Measurements from ENCODE around the gene PLB1. TPM values are rescaled to one million over a fixed set of nuclear protein-coding genes. Genes with fewer than 3 reads are reported as not detected.

Gene PLB1
- total RNA-seq, 1 experiment from 2014 or later, result 0.91 TPM

- Mint-ChIP-seq H3K27me3 (ENCODE audit: insufficient read depth, unreplicated experiment) (no peaks in the 10 kb centered on the region), H3K4me3 (ENCODE audit: unreplicated experiment) (no peak overlapping the region), H3K36me3 (ENCODE audit: insufficient read depth, unreplicated experiment) (no peaks in the 10 kb centered on the region), H3K27ac (ENCODE audit: low read depth, unreplicated experiment) (no peak overlapping the region), H3K4me1 (ENCODE audit: insufficient read depth, unreplicated experiment) (peaks cover 8% of the 10 kb centered on the region), H3K9me3 (ENCODE audit: unreplicated experiment) (no peaks in the 10 kb centered on the region)
- no TSS peak for BruUV-seq (replicated peaks)
- intact Hi-C loops (cut with micrococcal nuclease), result no loop called here
- no peak for DNase-seq (ENCODE audit: unreplicated experiment)
- CTCF ChIA-PET, result no interaction called here
- POLR2A ChIA-PET, result no interaction called here
- TF ChIP-seq, protein P1, sequence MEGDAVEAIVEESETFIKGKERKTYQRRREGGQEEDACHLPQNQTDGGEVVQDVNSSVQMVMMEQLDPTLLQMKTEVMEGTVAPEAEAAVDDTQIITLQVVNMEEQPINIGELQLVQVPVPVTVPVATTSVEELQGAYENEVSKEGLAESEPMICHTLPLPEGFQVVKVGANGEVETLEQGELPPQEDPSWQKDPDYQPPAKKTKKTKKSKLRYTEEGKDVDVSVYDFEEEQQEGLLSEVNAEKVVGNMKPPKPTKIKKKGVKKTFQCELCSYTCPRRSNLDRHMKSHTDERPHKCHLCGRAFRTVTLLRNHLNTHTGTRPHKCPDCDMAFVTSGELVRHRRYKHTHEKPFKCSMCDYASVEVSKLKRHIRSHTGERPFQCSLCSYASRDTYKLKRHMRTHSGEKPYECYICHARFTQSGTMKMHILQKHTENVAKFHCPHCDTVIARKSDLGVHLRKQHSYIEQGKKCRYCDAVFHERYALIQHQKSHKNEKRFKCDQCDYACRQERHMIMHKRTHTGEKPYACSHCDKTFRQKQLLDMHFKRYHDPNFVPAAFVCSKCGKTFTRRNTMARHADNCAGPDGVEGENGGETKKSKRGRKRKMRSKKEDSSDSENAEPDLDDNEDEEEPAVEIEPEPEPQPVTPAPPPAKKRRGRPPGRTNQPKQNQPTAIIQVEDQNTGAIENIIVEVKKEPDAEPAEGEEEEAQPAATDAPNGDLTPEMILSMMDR (IDR thresholded peaks at IDR 0.05; ENCODE audit: unreplicated experiment), result no peak
Observed at GRCh38 chr2:28626891-28627421, 131.1 kb downstream of the PLB1 start.

DNA sequence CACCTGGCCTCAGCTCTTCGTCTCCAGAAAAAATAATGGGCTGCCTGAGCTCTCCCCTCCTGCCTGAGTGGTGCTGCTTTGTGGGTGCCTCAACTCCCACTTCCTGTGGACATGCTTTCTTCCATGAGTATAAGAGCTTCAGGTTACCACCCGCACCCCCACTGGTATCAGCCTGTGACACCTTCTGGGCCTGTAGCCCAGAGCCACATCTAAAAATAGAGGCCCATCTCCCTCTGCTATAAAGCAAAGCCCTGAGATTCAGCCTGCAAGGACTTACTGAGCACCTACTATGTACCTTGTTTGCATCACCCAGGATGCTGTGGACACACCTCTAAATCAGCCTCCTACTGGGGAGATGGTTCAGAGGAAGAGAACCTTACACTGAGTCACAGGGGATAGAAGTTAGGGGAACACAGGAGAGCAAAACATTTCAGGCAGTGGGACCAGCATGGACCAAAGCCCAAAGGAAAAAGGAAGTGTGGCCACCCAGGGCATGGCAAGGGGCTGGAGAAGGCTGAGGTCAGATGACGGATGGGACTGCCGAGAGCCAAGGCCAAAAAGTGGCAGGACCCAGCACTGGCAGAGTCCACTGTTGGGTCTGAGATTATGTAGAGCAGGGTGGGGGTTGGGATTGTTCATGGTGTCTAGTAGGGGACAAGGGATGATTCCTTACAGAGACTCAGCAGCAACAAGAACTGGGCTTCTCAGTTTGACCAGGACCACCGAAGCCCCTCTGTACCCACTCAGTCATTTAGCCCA is 132.0 kb downstream of the PLB1 start:
- intact Hi-C loops (cut with micrococcal nuclease), result no loop called here
- TF ChIP-seq, protein P1 (IDR thresholded peaks at IDR 0.05; ENCODE audit: unreplicated experiment), result no peak
- Mint-ChIP-seq H3K9me3 (ENCODE audit: unreplicated experiment) (no peaks in the 10 kb centered on the region), H3K27me3 (ENCODE audit: insufficient read depth, unreplicated experiment) (no peaks in the 10 kb centered on the region), H3K27ac (ENCODE audit: low read depth, unreplicated experiment) (no peak overlapping the region), H3K36me3 (ENCODE audit: insufficient read depth, unreplicated experiment) (no peaks in the 10 kb centered on the region), H3K4me1 (ENCODE audit: insufficient read depth, unreplicated experiment) (peaks cover 7% of the 10 kb centered on the region), H3K4me3 (ENCODE audit: unreplicated experiment) (no peak overlapping the region)
- no TSS peak for BruUV-seq (replicated peaks)
- CTCF ChIA-PET, result no interaction called here
- DNase-seq (ENCODE audit: unreplicated experiment), result no peak
- POLR2A ChIA-PET, result no interaction called here

- H3K4me1 Mint-ChIP-seq (ENCODE audit: insufficient read depth, unreplicated experiment), result peaks cover 7% of the 10 kb centered on the region
- no TSS peak for BruUV-seq (replicated peaks)
Observed at GRCh38 chr2:28628506-28628905, 132.6 kb downstream of the PLB1 start.

GRCh38 chr2:28628987-28629386 is 133.1 kb downstream of the PLB1 start:
- no TSS peak for BruUV-seq (replicated peaks)
- H3K9me3 Mint-ChIP-seq (ENCODE audit: unreplicated experiment), result no peaks in the 10 kb centered on the region
- peaks cover 12% of the 10 kb centered on the region for H3K4me1 Mint-ChIP-seq (ENCODE audit: insufficient read depth, unreplicated experiment)
- H3K36me3 Mint-ChIP-seq (ENCODE audit: insufficient read depth, unreplicated experiment), result no peaks in the 10 kb centered on the region
- H3K27me3 Mint-ChIP-seq (ENCODE audit: insufficient read depth, unreplicated experiment), result no peaks in the 10 kb centered on the region
- POLR2A ChIA-PET, result interaction anchor here (1.2 kb wide), 1 partner anchor 19 kb away, joined by 3 read pairs; no protein-coding TSS in a partner anchor
- DNase-seq (ENCODE audit: unreplicated experiment), result no peak
- no peak overlapping the region for H3K27ac Mint-ChIP-seq (ENCODE audit: low read depth, unreplicated experiment)
- H3K4me3 Mint-ChIP-seq (ENCODE audit: unreplicated experiment), result no peak overlapping the region
- TF ChIP-seq, protein P1 (IDR thresholded peaks at IDR 0.05; ENCODE audit: unreplicated experiment), result no peak
- intact Hi-C loops (cut with micrococcal nuclease), result no loop called here
- CTCF ChIA-PET, result no interaction called here

More at GRCh38 chr2:28628506-28628905, 132.6 kb downstream of the PLB1 start:
- ChIA-PET CTCF (no interaction called here), POLR2A (no interaction called here)
- no peak overlapping the region for H3K4me3 Mint-ChIP-seq (ENCODE audit: unreplicated experiment)
- DNase-seq (ENCODE audit: unreplicated experiment), result no peak
- no peaks in the 10 kb centered on the region for H3K9me3 Mint-ChIP-seq (ENCODE audit: unreplicated experiment)
- no peaks in the 10 kb centered on the region for H3K27me3 Mint-ChIP-seq (ENCODE audit: insufficient read depth, unreplicated experiment)
- H3K27ac Mint-ChIP-seq (ENCODE audit: low read depth, unreplicated experiment), result no peak overlapping the region
- TF ChIP-seq, protein P1 (IDR thresholded peaks at IDR 0.05; ENCODE audit: unreplicated experiment), result no peak
- intact Hi-C loops (cut with micrococcal nuclease), result no loop called here
- H3K36me3 Mint-ChIP-seq (ENCODE audit: insufficient read depth, unreplicated experiment), result no peaks in the 10 kb centered on the region
